PC-3 (cell line): ENCODE data around the gene WDR46.

ENCODE experiments used
- EZH2 ChIP-seq: fragments of 300-600 bp; sonication (generic); IDR thresholded peaks from one replicate; pipeline ENCODE4 v1.6.1; 2017; ENCODE audit warnings: antibody characterized with exemption, mild to moderate bottlenecking, low read length; ENCODE audit not compliant: unreplicated experiment
- EZH2phosphoT487 ChIP-seq: fragments of 300-600 bp; sonication (generic); IDR thresholded peaks from 2 replicates; pipeline ENCODE4 v1.6.1; 2018; ENCODE audit warnings: mild to moderate bottlenecking, antibody characterized with exemption, low read length, borderline replicate concordance
- TF ChIP-seq, protein P1 (sequence below): fragments of 300-600 bp; sonication (generic); conservative IDR thresholded peaks from 2 replicates; pipeline ENCODE4 v1.5.1; 2017; ENCODE audit warnings: antibody characterized with exemption, low read depth, mild to moderate bottlenecking, low read length

DNA sequence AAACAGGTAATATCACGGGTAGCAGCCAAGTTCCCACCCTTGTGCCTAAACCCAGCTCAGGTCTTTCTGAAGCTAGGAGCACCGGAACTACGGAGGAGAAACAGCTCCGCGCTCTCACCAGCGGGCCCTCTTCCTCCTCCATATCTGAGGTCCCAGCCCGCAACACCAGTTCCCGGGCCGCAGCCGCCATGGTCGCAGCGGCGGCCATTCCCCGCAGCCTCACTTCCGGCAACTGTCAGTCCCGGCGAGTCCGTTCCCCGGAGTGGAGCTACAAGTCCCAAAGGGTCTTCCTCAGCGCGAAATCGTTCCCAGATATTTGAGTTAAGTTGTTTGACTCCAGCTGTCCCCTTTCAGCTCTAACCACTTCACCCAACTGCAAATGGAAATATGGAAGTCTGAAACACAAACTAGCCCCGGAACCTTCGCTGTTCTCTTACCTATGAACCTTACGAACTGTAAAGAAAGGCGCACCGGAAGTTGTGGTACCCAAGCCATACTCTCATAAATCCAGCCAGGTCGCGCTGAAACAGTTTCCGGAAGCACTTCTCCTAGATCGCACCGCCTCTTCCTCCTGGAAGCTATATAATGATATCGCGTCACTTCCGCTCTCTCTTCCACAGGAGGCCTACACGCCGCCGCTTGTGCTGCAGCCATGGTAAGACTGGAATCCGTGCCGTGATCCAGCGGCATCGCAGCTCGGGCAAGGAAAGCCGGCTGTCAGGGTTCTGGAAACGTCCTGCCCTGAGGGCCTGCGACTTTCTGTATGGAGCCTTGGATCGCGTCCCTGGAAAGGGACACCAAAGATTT is 17.4 kb downstream of the WDR46 start, which contains the start of the genes RPS18 and VPS52:
- TF ChIP-seq, protein P1, sequence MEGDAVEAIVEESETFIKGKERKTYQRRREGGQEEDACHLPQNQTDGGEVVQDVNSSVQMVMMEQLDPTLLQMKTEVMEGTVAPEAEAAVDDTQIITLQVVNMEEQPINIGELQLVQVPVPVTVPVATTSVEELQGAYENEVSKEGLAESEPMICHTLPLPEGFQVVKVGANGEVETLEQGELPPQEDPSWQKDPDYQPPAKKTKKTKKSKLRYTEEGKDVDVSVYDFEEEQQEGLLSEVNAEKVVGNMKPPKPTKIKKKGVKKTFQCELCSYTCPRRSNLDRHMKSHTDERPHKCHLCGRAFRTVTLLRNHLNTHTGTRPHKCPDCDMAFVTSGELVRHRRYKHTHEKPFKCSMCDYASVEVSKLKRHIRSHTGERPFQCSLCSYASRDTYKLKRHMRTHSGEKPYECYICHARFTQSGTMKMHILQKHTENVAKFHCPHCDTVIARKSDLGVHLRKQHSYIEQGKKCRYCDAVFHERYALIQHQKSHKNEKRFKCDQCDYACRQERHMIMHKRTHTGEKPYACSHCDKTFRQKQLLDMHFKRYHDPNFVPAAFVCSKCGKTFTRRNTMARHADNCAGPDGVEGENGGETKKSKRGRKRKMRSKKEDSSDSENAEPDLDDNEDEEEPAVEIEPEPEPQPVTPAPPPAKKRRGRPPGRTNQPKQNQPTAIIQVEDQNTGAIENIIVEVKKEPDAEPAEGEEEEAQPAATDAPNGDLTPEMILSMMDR: no peak
- TF ChIP-seq EZH2phosphoT487: no peak
- no peak for TF ChIP-seq EZH2
